GM06990 (cell line): ENCODE results near the gene PXMP4.

Source experiments
- DNase-seq: peaks from one replicate; pipeline ENCODE4 v3.0.0-alpha.2; 2011; ENCODE audit not compliant: insufficient read length; ENCODE audit errors: extremely low read depth
- H3K27me3 ChIP-seq: replicated peaks from 2 replicates; pipeline ENCODE4 v1.6.0; 2011; ENCODE audit warnings: low read length; ENCODE audit not compliant: control insufficient read depth, insufficient read depth
- H3K36me3 ChIP-seq: 2 replicates; pipeline ENCODE4 v1.5.1; 2011; ENCODE audit warnings: low read length; ENCODE audit not compliant: control insufficient read depth, insufficient read depth
- H3K4me3 ChIP-seq: replicated peaks from 2 replicates; pipeline ENCODE4 v1.5.1; 2011; ENCODE audit warnings: low read depth, mild to moderate bottlenecking, control low read depth, low read length
- TF ChIP-seq, protein P1 (sequence below): IDR thresholded peaks from 2 replicates; pipeline ENCODE4 v1.5.1; 2011; ENCODE audit warnings: low read length, control low read depth, mild to moderate bottlenecking, inconsistent platforms; ENCODE audit not compliant: insufficient read depth, poor library complexity, severe bottlenecking

The PXMP4 gene

DNA sequence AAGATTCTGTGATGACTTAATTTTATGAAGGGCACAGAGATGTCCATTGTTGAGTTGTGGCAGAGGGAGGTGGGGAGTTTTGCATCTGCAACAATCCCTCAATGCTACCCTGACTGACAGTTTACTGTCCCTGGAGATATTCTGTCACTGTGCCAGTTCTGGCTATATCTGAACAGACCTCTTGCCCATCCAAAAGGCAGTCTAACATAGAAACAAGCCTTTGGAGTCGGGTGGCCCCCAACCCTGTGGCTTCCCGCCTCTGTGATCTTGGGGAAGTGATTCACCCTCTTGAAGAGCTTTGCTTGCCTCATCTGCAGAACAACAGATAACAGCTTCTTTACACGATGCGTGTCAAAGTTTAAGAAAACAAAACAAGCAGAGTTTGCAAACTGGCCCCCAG, 30.1 kb downstream of the PXMP4 start:
- TF ChIP-seq, protein P1, sequence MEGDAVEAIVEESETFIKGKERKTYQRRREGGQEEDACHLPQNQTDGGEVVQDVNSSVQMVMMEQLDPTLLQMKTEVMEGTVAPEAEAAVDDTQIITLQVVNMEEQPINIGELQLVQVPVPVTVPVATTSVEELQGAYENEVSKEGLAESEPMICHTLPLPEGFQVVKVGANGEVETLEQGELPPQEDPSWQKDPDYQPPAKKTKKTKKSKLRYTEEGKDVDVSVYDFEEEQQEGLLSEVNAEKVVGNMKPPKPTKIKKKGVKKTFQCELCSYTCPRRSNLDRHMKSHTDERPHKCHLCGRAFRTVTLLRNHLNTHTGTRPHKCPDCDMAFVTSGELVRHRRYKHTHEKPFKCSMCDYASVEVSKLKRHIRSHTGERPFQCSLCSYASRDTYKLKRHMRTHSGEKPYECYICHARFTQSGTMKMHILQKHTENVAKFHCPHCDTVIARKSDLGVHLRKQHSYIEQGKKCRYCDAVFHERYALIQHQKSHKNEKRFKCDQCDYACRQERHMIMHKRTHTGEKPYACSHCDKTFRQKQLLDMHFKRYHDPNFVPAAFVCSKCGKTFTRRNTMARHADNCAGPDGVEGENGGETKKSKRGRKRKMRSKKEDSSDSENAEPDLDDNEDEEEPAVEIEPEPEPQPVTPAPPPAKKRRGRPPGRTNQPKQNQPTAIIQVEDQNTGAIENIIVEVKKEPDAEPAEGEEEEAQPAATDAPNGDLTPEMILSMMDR: no peak
- no peak for DNase-seq
- H3K27me3 ChIP-seq: no peaks in the 10 kb centered on the region
- no peak overlapping the region for H3K4me3 ChIP-seq
- H3K36me3 ChIP-seq: no peaks in the 10 kb centered on the region

DNA sequence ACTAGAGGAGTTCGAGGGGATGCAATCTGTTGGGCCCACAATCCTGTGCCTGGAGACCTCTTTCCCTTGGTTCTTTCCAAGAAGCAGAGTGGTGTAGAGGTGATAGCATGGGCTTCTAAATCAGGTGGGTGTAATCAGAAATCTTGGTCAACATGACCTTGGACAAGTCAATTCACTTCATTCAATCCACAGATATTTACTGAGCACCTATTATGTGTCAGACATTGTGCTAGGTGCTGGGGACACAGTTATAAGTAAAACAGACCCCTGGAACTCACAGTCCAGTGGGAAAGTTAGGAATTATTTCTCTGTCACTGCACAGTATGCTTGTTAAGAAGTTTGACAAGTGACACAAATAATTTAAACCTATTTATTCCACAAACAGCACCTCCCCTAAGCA, 30.6 kb downstream of the PXMP4 start:
- Histone ChIP-seq H3K27me3 (no peaks in the 10 kb centered on the region), H3K36me3 (no peaks in the 10 kb centered on the region), H3K4me3 (no peak overlapping the region)
- TF ChIP-seq, protein P1: no peak
- DNase-seq: no peak

DNA sequence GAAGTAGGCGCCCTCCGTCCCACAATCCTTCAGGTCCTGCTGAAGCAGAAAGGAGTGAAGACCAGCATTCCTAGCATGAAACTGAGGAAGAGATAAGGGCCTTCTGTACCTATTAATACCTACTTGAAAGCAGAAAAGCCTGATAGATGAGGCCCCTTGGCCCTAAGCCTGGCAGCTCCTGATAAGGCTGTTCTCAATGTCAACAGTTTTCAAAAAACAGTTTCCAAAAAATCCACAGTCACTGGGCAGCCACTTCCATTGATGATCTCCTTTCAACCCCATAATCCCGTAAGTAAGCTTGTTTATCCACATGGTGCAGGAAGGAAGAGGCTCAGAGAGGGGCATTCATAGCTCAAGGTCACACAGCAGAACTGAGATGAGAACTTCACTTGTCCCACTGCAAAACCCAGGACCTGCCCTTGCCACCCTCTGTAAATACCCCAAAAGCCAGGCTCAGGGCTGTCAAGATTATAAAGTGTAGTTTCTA, 31.1 kb downstream of the PXMP4 start:
- H3K4me3 ChIP-seq: no peak overlapping the region
- no peaks in the 10 kb centered on the region for H3K36me3 ChIP-seq
- H3K27me3 ChIP-seq: no peaks in the 10 kb centered on the region
- DNase-seq: no peak
- TF ChIP-seq, protein P1: no peak

DNA sequence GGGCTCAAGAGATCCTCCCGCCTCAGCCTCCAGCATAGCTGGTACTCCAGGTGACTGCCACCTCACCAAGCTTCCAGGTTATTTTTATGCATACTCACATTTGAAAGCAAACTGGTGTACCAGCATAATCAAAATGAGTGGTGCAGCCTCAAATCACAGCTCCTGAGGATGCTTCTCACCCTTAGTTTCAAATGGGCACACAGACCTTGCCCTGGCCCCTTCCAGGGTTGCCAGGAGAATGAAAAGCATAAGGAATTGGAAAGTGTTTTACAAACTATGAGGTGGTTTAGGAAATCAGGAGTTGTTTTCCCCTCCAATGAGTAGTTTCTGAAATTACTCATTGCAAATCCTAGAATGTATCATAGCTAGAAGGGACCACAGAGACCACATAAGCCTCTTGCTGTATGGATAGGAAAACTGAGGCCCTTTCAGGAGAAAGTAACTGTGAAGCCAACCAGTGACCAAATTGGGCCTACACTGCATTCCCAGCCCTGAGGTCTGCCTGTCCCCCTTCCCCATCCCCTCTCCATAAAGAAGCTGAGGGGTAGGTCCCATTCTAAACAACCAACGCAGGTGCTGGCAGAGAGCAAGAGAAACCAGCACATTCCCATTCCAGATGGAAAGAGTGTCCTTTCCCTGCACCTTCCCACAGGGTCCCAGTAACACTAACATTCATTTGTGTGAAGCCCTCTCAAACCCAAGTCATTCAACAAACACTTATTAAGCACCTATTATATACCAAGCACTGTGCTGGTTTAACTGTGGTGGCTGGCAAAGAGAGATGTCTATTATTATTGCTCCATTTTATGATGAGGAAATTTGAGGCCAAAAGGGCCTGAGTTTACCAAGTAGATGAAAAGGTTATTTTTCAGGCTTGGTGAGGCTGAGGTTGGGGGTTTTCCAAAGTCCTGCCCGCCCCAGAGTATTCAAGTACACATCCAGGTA, 31.8 kb downstream of the PXMP4 start:
- TF ChIP-seq, protein P1: no peak
- no peaks in the 10 kb centered on the region for H3K27me3 ChIP-seq
- DNase-seq: no peak
- no peaks in the 10 kb centered on the region for H3K36me3 ChIP-seq
- no peak overlapping the region for H3K4me3 ChIP-seq

DNA sequence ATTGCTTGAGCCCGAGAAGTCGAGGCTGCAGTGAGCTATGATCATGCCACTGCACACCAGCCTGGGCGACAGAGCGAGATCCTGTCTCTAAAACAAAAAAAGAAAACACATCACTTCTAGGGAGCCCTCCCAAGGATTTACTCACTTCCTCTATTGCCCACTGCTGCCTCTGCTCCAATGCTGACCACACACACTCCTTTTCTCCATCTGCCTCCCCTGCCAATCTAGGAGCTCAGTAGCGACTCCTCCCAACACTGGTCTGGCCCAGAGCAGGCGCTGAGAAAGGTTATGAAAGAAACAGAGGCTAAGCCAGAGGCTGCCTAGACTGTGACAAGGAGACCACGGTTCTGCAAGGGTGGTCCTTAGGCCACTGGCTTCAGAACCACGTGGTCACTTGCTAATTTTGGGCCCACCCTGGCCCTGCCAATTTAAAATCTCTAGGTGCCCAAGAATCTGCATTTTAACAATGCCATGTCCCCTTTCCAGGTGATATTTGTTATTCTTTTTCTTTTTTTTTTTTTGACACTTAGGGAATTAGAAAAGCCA, 32.7 kb downstream of the PXMP4 start:
- no peak for DNase-seq
- Histone ChIP-seq H3K27me3 (no peaks in the 10 kb centered on the region), H3K4me3 (no peak overlapping the region), H3K36me3 (no peaks in the 10 kb centered on the region)
- TF ChIP-seq, protein P1: no peak
